Measurements from ENCODE around the gene SUN5.
"Not testable (repeated sequence)": the region's sequence is repeated elsewhere in the genome, so short reads cannot be mapped to it uniquely, and the experiment has no call there.

The SUN5 gene

DNA sequence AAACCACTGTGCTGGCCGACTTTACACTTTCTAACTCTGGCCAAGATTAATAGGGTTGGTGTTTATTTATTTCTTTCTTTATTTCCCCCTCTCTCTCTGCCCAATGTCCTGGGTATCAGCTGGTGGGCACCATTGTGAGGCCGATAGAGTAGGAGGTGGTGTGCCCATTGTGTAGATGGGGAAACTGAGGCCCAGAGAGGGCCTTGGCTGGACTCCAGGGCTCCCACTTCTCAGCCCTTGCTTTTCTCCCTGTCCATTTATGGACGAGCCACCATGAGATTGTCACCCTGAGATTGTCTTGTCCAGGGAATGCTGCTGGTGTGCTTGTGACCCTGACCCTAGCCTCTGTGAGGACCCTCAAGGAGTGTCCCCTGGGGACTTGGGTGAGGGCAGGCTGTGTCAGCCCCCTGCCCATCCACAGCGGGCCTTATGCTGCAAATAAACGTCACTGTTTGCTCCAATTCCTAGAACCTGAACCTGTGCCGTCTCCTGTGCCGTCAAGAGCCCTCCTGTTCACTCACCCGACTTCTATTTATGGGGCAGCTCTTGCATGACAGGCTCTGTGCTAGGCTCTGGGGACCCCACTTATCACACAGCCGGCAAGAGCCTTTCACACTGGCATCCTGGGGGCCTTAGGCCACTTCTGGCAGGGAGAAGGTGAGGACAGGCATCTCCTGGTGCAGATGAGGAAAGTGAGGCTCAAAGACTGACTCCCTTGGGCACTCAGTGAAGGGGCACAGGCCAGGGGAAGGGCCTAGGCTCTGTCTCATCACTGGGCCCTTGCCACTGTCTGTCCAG, 24.8 kb downstream of the SUN5 start:
- Histone ChIP-seq H3K4me3 (ENCODE audit: low read length) (no peak overlapping the region), H3K27me3 (replicated peaks; ENCODE audit: control insufficient read depth, insufficient read depth, low read length) (peaks cover 43% of the 10 kb centered on the region), H3K36me3 (ENCODE audit: control insufficient read depth, insufficient read depth, low read length, severe bottlenecking) (no peaks in the 10 kb centered on the region), H3K9ac (ENCODE audit: low read length) (no peak overlapping the region), H3K9me3 (ENCODE audit: control insufficient read depth, low read length) (peaks cover 5% of the 10 kb centered on the region), H3K4me1 (ENCODE audit: control insufficient read depth, insufficient read depth, low read length) (no peaks in the 10 kb centered on the region)
- DNase-seq (ENCODE audit: low read depth): no peak

DNA sequence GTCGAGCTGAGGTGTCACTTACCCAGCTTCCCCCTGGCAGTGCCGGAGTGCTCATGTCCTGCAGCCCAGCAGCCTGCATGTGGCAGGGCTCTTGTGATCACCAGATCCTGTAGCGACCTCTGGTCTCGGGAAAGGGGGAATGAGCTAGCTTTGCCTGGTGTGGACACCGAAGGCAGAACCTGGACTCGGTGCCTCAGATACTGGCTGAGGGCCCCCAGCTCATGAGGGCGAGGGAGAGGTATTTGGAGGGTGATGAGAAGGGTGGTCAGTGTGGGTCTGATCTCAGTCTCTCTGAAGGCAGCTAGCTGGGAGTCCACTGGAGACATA, 26.3 kb downstream of the SUN5 start:
- Histone ChIP-seq H3K9me3 (ENCODE audit: control insufficient read depth, low read length) (peaks cover 5% of the 10 kb centered on the region), H3K27me3 (replicated peaks; ENCODE audit: control insufficient read depth, insufficient read depth, low read length) (peaks cover 42% of the 10 kb centered on the region), H3K9ac (ENCODE audit: low read length) (no peak overlapping the region), H3K4me1 (ENCODE audit: control insufficient read depth, insufficient read depth, low read length) (no peaks in the 10 kb centered on the region), H3K4me3 (ENCODE audit: low read length) (no peak overlapping the region), H3K36me3 (ENCODE audit: control insufficient read depth, insufficient read depth, low read length, severe bottlenecking) (no peaks in the 10 kb centered on the region)
- no peak for DNase-seq (ENCODE audit: low read depth)

DNA sequence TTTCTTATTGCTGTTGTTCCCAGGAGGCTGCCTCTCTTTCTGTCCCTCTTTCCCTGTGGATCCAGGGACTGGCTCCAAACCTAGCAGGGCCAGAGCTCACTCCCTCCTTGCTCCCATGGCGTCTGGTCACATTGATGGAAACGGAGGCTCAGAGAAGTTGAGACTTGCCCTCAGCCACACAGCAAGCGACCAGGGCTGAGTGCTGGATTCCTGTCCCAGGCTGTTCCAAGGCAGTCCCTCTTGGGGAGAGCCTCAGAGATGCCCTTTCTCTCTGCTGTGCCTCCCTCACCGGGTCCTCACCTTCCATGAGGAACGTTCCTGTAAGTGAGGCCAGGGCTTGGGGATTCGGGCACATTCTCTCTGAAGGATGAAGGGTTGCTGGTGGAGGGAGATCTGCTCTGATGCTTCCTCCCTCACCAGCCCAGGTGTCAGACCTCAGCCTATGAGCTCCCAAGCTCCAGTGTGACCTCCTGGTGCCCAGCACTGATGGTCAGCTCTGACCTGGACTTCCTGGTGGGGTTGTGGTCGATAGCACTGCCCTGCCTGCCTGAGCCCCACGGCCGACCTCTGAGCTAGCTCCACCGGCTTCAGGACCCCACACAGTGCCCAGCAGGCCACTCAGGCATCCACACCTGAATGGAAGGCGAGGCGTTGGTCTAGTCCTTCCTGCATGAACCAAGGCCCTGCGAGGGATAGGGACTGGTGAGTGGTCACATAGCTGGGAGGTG, 26.8 kb downstream of the SUN5 start:
- Histone ChIP-seq H3K9me3 (ENCODE audit: control insufficient read depth, low read length) (peaks cover 5% of the 10 kb centered on the region), H3K4me3 (ENCODE audit: low read length) (no peak overlapping the region), H3K4me1 (ENCODE audit: control insufficient read depth, insufficient read depth, low read length) (no peaks in the 10 kb centered on the region), H3K27me3 (replicated peaks; ENCODE audit: control insufficient read depth, insufficient read depth, low read length) (peaks cover 42% of the 10 kb centered on the region), H3K9ac (ENCODE audit: low read length) (no peak overlapping the region), H3K36me3 (ENCODE audit: control insufficient read depth, insufficient read depth, low read length, severe bottlenecking) (no peaks in the 10 kb centered on the region)
- DNase-seq (ENCODE audit: low read depth): no peak

DNA sequence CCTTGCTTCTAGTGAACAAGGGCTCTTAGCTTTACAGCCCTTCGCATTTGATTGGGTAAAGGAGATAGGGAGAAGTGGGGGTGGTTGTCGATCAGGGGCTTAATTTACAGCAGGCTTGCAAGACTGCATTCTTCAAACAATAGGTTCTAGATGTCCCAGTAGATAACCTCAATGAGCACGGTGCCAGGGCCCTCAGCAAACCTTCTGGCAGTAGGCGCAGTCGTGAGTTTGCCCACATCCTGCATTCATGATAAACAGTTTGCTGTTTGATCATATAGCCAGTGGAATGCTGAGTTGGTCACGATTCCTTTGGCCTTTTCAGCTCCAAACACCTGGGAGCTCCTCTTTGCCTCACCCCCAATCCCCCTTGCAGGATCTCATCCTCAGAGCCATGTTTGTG, 27.5 kb downstream of the SUN5 start:
- Histone ChIP-seq H3K27me3 (replicated peaks; ENCODE audit: control insufficient read depth, insufficient read depth, low read length) (peaks cover 42% of the 10 kb centered on the region), H3K9me3 (ENCODE audit: control insufficient read depth, low read length) (peaks cover 5% of the 10 kb centered on the region), H3K36me3 (ENCODE audit: control insufficient read depth, insufficient read depth, low read length, severe bottlenecking) (no peaks in the 10 kb centered on the region), H3K4me3 (ENCODE audit: low read length) (no peak overlapping the region), H3K9ac (ENCODE audit: low read length) (no peak overlapping the region), H3K4me1 (ENCODE audit: control insufficient read depth, insufficient read depth, low read length) (no peaks in the 10 kb centered on the region)
- DNase-seq (ENCODE audit: low read depth): no peak

DNA sequence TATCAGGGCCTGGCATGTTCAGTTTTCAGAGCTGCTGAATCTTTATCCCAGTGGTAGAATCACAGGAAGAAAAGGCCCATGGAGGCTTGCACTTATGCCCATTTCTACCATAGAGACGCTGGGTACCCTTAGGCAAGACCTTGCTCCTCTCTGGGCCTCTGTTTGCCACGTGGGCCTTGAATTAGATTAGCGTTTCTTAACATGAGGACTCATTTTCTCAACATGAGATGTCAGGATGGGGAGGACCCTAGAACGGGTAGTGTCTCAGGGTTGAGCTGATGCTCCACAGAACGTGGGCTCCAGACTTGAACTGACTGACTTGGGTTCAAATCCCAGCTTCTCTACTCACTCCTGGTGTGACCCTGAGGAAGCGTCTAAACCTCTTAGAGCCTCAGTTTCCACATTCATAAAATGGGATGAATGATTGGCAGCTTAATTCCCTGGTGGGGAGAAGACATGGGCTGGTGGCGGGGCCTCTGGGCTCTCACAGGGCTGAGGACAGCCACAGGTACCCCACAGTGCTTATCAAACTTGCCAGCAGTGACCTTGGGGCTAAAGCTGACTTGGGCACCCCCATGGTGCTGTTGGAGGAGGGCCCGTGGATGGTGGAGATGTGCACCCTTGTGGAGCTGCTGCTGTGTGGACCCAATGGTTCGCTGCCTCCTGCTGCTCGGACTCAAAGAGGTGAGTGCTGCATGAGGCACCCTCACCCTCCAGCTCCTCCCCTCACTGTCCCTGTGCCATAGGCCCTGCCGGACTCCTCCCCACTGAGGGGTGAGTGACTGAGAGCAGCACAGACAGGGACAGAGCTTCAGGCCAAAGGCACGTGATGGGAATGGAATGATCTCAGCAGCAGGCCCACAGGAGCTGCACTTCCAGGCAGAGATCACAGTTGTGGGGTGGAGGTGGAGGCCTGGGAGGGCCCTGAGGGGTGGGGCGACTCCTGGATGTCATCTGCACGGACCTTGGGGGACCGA, 28.2 kb downstream of the SUN5 start:
- Histone ChIP-seq H3K4me1 (ENCODE audit: control insufficient read depth, insufficient read depth, low read length) (no peaks in the 10 kb centered on the region), H3K36me3 (ENCODE audit: control insufficient read depth, insufficient read depth, low read length, severe bottlenecking) (no peaks in the 10 kb centered on the region), H3K27me3 (replicated peaks; ENCODE audit: control insufficient read depth, insufficient read depth, low read length) (peaks cover 36% of the 10 kb centered on the region), H3K9me3 (ENCODE audit: control insufficient read depth, low read length) (peaks cover 5% of the 10 kb centered on the region), H3K9ac (ENCODE audit: low read length) (no peak overlapping the region), H3K4me3 (ENCODE audit: low read length) (no peak overlapping the region)
- DNase-seq (ENCODE audit: low read depth): no peak

DNA sequence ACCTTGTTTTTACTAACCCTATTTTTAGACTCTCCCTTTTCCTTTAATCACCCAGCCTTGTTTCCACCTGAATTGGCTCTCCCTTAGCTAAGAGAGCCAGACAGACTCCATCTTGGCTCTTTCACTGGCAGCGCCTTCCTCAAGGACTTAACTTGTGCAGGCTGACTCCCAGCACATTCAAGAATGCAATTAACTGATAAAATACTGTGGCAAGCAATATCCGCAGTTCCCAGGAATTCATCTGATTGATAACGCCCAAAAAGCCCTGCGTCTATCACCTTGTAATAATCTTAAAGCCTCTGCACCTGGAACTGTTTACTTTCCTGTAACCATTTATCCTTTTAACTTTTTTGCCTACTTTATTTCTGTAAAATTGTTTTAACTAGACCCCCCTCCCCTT, 29.1 kb downstream of the SUN5 start:
- DNase-seq (ENCODE audit: low read depth): not testable (repeated sequence)
- H3K27me3 ChIP-seq (replicated peaks; ENCODE audit: control insufficient read depth, insufficient read depth, low read length): peaks cover 35% of the 10 kb centered on the region

DNA sequence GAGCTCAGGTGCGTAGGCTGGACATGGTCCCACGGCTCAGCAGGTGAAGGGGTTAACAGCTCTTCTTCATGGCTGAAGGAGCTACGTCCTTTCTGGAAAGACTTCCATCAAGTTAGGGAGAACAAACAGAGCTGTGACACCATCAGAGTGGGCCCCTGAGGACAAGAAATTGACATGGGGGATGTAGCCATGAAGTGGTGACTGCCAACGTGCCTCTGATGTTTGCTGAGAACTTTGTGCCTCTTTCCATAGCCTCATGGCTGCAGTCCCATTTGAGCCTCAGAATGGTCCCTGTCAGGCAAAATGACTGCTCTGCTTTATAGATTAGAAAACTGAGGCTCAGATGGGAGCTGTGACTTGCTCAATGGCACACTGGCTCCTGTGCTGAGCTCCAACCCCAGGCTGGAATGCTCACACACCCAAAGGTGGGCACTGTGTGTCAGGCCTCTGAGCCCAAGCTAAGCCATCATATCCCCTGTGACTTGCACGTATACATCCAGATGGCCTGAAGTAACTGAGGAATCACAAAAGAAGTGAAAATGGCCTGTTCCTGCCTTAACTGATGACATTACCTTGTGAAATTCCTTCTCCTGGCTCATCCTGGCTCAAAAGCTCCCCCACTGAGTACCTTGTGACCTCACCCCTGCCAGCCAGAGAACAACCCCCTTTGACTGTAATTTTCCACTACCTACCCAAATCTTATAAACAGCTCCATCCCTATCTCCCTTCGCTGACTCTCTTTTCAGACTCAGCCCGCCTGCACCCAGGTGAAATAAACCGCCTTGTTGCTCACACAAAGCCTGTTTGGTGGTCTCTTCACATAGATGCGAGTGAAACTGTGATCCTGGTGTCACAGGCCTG, 29.8 kb downstream of the SUN5 start:
- not testable (repeated sequence) for H3K4me1 ChIP-seq (ENCODE audit: control insufficient read depth, insufficient read depth, low read length); H3K9me3 ChIP-seq (ENCODE audit: control insufficient read depth, low read length); DNase-seq (ENCODE audit: low read depth); H3K36me3 ChIP-seq (ENCODE audit: control insufficient read depth, insufficient read depth, low read length, severe bottlenecking); H3K9ac ChIP-seq (ENCODE audit: low read length); H3K4me3 ChIP-seq (ENCODE audit: low read length)
- peaks cover 32% of the 10 kb centered on the region for H3K27me3 ChIP-seq (replicated peaks; ENCODE audit: control insufficient read depth, insufficient read depth, low read length)

More for the DNA sequence above, 29.1 kb downstream of the SUN5 start:
- not testable (repeated sequence) for H3K4me3 ChIP-seq (ENCODE audit: low read length); H3K4me1 ChIP-seq (ENCODE audit: control insufficient read depth, insufficient read depth, low read length); H3K9me3 ChIP-seq (ENCODE audit: control insufficient read depth, low read length); H3K9ac ChIP-seq (ENCODE audit: low read length); H3K36me3 ChIP-seq (ENCODE audit: control insufficient read depth, insufficient read depth, low read length, severe bottlenecking)

DNA sequence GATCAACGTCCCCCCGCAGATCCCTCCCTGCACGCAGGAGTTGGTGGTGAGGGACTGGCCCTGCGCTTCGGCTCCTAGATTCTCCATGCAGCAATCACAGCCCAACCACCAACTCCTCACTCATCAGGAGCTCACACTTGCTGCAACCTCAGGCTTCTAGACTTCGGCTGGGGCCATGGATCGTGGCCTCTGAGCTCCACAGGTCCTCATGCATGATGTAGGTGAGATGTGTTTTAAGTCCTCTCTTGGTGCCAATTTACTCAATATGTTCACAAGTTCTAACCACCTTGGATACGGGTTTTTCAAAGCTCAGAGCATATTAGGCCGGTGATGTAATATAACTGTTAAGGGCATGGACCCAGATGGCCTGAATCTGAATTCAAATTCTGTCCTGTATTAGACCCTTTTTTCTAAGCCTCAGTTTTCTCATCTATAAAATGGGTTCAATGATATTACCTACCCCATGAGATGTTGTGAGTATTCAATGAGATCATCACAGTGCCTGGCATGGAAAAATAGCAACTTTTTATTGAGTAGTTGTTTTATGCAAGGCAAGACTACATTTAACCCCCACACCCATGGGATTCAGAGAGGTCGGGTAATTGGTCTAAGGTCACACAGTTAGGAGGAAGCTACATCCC, 31.0 kb downstream of the SUN5 start:
- Histone ChIP-seq H3K36me3 (ENCODE audit: control insufficient read depth, insufficient read depth, low read length, severe bottlenecking) (no peaks in the 10 kb centered on the region), H3K9ac (ENCODE audit: low read length) (no peak overlapping the region), H3K4me3 (ENCODE audit: low read length) (no peak overlapping the region), H3K4me1 (ENCODE audit: control insufficient read depth, insufficient read depth, low read length) (peaks cover 10% of the 10 kb centered on the region), H3K27me3 (replicated peaks; ENCODE audit: control insufficient read depth, insufficient read depth, low read length) (peaks cover 28% of the 10 kb centered on the region), H3K9me3 (ENCODE audit: control insufficient read depth, low read length) (peaks cover 5% of the 10 kb centered on the region)
- no peak for DNase-seq (ENCODE audit: low read depth)

DNA sequence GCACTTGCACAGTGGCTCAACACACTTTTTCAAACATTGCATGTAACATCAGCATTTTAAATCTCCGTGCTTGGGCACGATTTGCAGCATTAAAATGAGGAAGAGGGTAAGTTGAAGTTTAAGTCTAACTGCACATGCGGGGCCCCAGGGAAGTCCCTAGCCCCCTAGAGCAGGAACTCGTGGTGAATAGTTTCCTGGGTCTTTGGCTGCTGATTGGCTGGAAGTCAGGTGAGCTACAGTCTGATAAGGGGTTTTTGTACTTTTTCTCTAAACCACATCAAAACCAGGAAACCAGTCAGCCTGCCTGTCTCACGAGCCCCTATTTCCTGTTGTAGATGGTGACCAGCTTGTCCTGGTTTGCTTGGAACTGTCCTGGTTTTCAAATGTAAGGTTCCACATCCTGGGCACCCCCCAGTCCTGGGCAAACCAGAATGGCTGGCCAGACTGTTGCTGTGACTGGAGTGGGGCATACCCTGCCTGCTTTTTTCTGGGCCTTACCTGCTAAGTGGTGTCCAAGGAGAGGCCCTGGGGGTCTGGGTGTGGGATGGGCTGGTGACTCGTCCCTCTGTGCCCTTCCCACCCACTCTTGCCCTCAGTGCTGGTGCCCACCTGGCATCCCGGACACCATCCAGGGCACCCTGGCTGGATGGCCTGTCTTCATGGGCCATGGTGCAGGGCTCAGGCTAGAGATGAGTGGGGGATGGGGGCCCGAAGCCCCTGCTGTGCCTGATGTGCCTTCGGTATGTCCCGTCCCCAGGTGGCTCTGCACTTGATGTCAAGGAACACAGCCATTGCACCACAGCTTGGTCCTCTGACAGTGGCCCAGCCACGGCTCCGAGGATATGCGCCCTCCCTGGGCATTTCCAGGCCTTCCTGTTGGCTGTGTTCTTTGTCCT, 31.8 kb downstream of the SUN5 start:
- Histone ChIP-seq H3K4me1 (ENCODE audit: control insufficient read depth, insufficient read depth, low read length) (peaks cover 10% of the 10 kb centered on the region), H3K9me3 (ENCODE audit: control insufficient read depth, low read length) (peaks cover 5% of the 10 kb centered on the region), H3K36me3 (ENCODE audit: control insufficient read depth, insufficient read depth, low read length, severe bottlenecking) (no peaks in the 10 kb centered on the region), H3K4me3 (ENCODE audit: low read length) (no peak overlapping the region), H3K27me3 (replicated peaks; ENCODE audit: control insufficient read depth, insufficient read depth, low read length) (peaks cover 21% of the 10 kb centered on the region), H3K9ac (ENCODE audit: low read length) (no peak overlapping the region)
- DNase-seq (ENCODE audit: low read depth): no peak

Data from adipocyte (in vitro differentiated cells).